Sigmoid colon (tissue), 4 donors: ENCODE measurements around the gene TTC9C.

Source experiments
- EP300 ChIP-seq, 4 donors: sonication (generic); formaldehyde crosslinking; IDR thresholded peaks; one replicate each; pipeline ENCODE4 v1.6.1; 2017; ENCODE audit warnings: antibody characterized with exemption in 4 of 4
- POLR2A ChIP-seq, 2 donors: fragments of 450-650 bp; IDR thresholded peaks; one replicate each; pipeline ENCODE4 v1.6.1; 2016; ENCODE audit warnings: antibody characterized with exemption in 2 of 2, mild to moderate bottlenecking in 2 of 2, moderate library complexity in 2 of 2
- POLR2AphosphoS5 ChIP-seq, 4 donors: sonication (generic); formaldehyde crosslinking; IDR thresholded peaks; one replicate each; pipeline ENCODE4 v1.6.1; 2017; ENCODE audit warnings: antibody characterized with exemption in 4 of 4
- TF ChIP-seq, protein P1 (sequence below), 4 experiments: fragments of 450-650 bp in 3 of 4; fragments of 200-600 bp in 1 of 4; IDR thresholded peaks; one replicate each; pipeline ENCODE4 v1.5.1; 2016 to 2019; ENCODE audit warnings: antibody characterized with exemption in 4 of 4, mild to moderate bottlenecking in 3 of 4, moderate library complexity in 2 of 4

DNA sequence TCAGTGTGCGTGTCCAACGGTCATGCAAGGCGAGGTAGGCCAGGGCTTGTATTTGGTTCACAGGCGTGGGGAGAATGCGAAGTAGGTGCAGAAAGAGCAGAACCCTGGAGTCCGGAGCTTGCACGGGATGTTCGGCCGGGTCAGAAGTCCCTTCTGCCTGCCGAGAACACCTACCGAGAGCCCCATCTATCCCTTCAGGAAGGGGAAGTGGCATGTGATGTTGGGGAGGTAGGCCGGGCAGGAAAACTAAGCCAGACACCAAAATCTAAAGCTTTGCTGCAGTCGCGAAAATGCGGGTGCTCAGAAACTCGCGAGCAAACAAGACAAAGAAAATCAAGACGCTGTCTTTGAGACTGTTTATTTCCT lies 42.5 kb downstream of the TTC9C start:
- TF ChIP-seq, protein P1, sequence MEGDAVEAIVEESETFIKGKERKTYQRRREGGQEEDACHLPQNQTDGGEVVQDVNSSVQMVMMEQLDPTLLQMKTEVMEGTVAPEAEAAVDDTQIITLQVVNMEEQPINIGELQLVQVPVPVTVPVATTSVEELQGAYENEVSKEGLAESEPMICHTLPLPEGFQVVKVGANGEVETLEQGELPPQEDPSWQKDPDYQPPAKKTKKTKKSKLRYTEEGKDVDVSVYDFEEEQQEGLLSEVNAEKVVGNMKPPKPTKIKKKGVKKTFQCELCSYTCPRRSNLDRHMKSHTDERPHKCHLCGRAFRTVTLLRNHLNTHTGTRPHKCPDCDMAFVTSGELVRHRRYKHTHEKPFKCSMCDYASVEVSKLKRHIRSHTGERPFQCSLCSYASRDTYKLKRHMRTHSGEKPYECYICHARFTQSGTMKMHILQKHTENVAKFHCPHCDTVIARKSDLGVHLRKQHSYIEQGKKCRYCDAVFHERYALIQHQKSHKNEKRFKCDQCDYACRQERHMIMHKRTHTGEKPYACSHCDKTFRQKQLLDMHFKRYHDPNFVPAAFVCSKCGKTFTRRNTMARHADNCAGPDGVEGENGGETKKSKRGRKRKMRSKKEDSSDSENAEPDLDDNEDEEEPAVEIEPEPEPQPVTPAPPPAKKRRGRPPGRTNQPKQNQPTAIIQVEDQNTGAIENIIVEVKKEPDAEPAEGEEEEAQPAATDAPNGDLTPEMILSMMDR (IDR thresholded peaks at IDR 0.05): no peak
- TF ChIP-seq POLR2A (IDR thresholded peaks at IDR 0.05): no peak
- TF ChIP-seq POLR2AphosphoS5 (IDR thresholded peaks at IDR 0.05): no peak
- no peak for TF ChIP-seq EP300 (IDR thresholded peaks at IDR 0.05)
